Measurements from ENCODE around the gene CENPX.
A peak's percentile ranks its signal among the peaks of the same experiment; 100 is the strongest.
"Not testable (repeated sequence)": the region's sequence is repeated elsewhere in the genome, so short reads cannot be mapped to it uniquely, and the experiment has no call there.

Gene CENPX

DNA sequence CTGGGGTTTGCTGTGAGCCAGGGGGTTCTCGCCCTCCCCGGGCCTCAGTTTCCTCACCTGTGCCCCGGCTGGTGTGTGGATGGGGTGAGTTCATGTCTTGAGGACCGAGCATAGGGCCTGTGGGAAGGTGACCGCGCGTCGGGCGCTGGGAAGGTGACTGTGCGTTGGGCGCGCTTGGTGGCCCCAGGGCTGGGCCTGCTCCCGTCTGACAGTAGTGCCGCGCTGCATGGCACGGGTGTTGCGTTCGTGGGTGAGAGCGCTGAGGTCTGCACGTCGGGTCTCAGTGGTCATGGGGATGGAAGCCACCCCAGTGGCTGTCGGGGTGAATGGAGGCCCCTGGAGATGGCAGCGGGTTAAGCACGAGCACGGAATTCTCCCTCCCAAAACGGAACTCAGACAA, 36.1 kb downstream of the CENPX start:
- DNase-seq (ENCODE audit: extremely low spot score, insufficient read length, low read depth) = no peak
- no peak for FAIRE-seq

DNA sequence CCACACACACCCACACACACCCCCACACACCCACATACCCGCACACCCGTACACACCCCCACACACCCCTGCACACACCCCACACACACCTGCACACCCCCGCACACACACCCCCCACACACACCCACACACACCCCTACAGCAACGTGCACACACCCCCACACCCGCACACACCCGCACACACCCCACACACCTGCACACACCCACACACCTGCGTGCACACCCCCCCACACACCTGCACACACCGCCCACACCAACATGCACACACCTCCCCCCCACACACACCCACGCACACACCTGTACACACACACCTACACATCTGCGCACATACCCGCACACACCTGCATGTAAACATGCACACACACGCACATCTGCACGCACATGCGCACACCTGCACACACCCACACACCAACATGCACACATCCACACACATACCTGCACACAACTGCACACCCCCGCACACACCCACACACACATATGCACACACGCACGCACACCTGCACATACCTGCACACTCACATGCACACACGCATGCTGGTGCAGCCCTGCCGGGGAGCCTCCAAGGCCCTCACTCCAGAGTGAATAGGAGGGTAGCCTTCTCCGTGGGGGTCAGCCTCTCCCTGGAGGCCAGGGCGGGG, 37.8 kb downstream of the CENPX start:
- FAIRE-seq (no peak), DNase-seq (ENCODE audit: extremely low spot score, insufficient read length, low read depth) (no peak)

DNA sequence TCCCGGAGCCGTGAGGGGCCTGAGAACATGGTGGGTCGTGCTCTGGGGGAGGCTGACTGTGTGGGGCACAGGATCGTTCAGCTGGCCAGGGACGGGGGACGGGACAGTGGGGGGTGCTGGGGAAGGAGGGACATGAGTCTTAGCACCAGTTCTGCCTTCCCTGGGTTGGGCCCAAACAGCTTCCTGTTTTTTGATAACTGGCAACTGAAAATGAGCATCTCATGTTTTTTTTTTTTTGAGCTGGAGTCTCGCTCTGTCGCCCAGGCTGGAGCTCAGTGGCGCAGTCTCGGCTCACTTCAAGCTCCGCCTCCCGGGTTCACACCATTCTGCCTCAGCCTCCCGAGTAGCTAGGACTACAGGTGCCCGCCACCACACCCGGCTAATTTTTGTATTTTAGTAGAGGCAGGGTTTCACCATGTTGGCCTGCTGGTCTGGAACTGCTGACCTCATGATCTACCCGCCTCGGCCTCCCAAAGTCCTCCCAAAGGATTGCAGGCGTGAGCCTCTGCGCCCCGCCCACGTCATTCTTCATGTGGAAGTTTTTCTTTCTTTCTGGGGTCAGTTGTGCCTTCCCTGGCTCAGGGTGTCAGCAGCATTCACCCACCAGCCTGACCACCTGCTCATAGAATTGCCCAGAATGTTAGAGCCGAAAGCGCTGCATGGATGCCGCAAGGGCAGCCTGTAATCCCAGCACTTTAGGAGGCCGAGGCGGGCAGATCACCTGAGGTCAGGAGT, 38.9 kb downstream of the CENPX start:
- FAIRE-seq (no peak), DNase-seq (ENCODE audit: extremely low spot score, insufficient read length, low read depth) (no peak)

DNA sequence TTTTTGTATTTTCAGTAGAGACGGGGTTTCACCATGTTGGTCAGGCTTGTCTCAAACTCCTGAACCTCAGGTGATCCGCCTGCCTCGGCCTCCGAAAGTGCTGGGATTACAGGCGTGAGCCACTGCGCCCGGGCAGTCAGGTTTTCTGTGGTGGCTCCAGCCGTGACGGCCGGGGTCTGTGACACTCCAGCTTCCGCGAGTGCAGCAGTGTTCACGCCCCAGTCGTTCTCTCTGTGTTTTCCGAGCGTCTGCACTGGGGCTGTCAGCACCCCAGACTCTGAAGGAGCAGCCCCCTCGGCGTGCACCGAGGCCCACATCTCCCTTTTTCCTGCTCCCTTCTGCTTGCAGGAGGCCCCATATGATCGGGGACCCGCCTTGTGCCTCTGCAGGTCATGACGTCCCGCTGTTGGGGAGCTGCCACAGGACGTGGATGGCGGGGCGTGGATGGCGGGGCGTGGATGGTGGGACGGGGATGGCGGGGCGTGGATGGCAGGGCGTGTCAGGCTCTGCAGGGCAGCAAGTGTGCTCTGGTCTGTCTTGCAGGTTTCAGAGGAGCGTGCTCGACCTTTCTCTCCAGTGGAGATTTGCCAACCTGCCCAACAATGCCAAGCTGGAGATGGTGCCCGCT, 39.6 kb downstream of the CENPX start:
- FAIRE-seq (no peak), DNase-seq (ENCODE audit: extremely low spot score, insufficient read length, low read depth) (no peak)

DNA sequence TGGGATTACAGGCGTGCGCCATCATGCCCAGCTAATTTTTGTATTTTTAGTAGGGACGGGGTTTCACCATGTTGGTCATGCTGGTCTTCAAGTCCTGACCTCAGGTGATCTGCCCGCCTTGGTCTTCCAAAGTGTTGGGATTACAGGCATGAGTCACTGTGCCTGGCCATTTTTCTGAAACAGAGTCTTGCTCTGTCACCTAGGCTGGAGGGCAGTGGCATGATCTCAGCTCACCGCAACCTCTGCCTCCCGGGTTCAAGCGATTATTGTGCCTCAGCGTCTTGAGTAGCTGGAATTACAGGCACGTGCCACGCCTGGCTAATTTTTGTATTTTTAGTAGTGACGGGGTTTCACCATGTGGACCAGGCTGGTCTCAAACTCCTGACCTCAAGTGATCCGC, 41.2 kb downstream of the CENPX start:
- not testable (repeated sequence) for FAIRE-seq

DNA sequence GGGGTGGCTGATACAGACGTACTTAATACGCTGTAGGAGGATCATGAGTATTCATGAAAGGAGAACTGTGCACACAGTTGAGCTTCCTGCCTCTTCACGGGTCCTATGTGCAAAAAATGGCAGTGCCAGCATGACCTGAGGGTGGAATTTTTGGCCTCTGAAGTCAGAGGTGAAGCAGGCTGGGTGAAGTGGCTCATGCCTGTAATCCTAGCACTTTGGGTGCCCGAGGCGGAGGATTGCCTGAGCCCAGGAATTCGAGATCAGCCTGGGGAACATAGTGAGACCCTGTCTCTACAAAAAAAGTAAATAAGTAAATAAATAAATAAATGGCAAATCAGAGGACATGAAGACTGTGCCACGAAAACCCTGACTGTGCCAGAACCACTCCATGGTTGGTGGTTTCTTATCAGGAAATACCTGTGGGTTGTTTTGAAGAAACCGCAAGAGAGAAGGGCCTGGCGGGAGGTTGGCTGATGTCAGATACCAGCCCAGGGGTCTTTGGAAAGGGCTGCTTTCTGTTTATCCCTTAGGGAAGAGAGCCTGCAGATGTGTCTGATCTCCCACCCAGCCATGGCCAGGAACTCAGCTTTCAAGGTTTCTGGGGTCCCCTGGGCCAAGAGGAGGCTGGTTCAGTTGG, 41.9 kb downstream of the CENPX start:
- no peak for DNase-seq (ENCODE audit: extremely low spot score, insufficient read length, low read depth)
- no peak for FAIRE-seq

More for the DNA sequence above, 41.2 kb downstream of the CENPX start:
- DNase-seq (ENCODE audit: extremely low spot score, insufficient read length, low read depth) = not testable (repeated sequence)

DNA sequence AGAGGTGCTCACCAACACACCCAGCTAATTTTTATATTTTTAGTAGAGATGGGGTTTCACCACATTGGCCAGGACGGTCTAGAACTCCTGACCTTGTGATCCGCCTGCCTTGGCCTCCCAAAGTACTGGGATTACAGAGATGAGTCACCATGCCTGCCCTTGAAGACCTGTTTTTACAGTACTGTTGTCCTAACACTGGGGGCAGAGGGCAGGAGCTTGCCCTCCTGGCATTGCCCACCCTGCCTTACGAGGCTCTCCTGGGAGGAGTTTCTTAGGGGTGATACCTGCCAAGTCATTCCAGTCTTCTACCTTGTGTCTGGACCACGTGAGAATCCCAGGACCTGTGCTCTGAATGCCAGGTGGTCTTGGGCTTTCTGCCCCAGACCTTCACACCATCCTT, 42.6 kb downstream of the CENPX start:
- DNase-seq (ENCODE audit: extremely low spot score, insufficient read length, low read depth) = no peak
- no peak for FAIRE-seq

DNA sequence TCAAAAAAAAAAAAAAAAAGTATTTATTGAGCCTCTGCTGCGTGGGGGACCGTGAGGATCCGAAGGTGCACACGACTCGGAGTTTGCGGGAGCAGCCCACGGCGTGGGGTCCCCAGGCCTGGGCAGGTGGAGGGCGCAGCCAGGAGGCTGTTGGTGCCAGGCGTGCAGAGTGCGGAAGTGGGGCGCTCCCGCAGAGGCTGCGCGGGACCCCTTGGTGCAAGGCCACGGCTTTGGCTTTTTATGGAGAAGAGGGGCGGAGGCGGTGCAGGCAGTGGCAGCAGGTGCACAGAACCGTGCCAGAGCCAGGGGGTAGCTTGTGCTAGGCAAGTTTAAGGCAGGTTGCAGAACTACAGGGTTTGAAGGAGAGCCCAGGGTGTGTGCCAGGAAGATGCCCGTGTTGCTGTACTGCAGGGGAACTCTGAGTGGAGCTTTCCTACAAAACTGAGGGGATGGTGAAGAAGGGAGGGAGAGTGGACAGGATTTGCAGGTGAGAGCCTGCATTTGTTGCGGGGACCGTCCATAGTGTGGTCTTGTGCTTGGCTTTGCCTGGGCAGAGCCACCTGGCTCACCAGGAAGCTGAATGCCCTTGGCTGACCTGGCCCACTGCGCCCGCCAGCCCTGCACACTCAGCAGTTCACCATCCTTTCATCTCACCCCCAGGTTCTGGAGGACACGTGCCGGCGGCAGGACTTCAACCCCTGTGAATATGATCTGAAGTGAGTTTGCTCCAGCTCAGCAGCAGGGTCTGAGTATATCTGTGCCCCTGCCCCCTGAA, 44.0 kb downstream of the CENPX start:
- DNase-seq (ENCODE audit: extremely low spot score, insufficient read length, low read depth) = no peak
- FAIRE-seq = no peak

DNA sequence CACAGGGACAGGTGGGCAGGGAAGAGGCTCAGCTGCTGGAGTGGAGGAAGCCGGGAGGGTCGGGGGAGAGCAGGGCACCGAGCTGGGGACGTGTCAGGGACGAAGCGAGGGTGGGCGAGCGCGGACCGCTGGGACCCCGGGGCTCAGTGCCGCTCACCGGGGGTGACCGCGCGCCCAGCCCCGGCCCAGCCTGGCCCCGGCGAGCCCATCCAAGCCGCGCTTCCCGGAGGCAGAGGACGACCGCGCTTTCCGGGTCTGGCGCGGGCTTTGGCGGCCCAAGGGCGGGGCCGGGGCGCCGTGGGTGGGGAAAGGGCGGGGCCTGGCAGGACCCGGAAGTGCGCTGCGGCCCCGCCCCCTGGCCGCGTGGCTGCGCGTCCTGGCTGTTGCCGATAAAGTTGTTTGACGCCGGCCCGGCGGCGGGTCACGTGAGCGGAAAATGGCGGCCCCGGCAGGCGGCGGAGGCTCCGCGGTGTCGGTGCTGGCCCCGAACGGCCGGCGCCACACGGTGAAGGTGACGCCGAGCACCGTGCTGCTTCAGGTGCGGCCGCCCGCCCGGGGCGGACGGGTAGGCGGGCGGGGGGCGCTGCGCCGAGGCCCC, 45.4 kb downstream of the CENPX start, which contains the start of gene ASPSCR1:
TSS of gene ASPSCR1 (plus strand) at position 419 of the 598 bp plus-strand sequence. CDS start at position 437, 18 bp downstream.
- FAIRE-seq = peak; percentile 82
- DNase-seq (ENCODE audit: extremely low spot score, insufficient read length, low read depth) = peak; percentile 88

DNA sequence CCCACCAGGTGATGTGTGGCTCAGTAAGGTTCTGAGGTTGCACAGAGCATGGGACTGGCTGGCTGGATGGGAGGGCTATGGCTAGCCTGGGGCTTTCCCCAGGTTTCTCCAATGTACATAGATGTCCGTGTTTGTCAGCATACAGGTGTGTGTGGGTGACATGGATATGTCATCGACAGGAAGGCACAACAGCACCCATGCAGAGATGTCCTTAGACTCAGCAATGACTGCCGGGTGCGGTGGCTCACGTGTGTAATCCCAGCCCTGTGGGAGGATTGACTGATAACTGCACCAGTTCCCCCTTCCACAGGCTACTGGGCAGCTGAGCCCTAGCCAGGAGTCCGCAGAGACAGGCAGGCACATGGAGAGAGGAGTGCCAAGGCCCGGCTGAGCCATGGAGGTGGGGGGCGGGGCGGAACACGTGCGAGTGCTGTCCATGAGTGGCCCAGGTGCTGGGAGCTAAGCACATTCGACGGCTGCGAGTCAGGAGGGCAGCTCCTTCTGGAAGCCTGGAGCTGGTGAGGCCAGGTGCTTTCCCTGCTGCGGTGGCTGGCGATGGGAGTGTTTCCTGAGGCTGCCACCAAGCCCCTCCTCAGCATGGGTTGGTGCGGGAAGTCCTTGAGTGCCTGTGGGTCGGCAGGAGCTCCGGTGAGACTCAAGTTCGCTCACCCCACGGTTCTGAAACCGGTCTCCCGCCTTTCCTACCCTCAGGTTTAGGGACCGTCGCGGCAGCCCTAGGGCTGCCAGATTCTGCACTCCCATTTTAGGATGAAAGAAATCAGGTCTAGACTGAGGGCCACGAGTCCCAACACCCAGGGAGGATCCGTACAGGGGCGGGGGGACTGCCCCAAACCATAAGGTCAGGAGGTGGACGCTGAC, 46.1 kb downstream of the CENPX start:
- DNase-seq (ENCODE audit: extremely low spot score, insufficient read length, low read depth) = no peak
- FAIRE-seq = no peak

DNA sequence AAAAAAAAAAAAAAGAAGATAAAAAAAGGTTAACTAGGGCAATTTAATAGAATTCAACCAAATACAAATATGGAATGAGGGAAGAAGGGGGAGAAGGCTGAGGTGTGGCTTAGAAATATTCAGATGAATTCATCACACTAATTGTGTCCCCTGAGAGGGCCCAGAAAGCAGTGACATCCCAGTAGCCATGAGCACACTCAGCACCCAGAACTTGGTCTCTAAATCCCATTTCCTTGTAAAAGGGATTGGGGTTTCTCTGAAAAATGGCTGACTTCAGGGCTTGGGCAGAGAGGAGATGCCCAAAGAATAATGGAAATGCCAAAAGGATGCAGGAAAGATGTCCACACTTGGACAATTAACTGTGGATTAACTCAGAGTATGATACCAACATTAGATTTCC, 49.2 kb downstream of the CENPX start:
- FAIRE-seq (no peak), DNase-seq (ENCODE audit: extremely low spot score, insufficient read length, low read depth) (no peak)

DNA sequence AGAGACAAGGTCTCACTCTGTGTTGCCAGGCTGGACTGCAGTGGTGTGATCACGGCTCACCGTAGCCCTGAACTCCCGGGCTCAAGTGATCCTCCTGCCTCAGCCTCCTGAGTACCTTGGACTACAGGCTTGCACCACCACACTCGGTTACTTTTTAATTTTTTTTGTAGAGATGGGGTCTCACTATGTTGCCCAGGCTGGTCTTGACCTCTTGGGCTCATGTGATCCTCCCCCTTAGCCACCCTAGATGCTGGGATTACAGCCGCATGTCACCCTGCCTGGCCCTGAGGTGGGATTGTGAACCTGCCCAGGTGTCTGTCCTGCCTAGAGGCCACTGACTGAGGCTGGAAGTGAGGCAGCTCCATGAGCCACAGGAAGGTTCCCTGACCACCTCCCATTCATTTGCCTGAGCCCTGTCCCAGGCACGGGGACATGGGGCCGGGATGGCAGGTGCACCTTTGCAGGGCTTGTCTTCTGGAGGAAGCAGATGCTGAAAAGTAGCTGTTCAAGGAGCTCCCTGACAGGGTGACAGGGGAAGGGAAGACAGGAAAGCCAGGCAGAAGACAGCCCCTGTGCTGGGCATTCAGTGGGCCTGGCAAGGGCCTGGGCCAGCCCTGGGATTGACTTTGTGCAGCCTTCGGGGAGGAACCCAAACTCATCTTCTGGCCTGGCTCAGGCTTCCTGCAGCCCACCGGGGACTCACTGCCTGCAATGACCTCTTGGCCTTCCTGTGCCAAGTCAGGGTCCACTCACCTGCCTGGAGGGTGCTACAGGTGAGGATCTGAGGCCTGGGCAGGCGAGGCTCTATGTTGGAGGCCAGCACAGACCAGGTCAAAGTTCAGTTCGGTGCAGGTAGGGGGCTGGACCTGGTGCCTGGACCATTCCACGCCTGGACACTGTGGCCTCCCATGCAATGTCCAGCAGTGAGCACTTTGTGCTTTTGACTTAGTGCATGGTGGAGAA, 53.5 kb downstream of the CENPX start:
- FAIRE-seq (no peak), DNase-seq (ENCODE audit: extremely low spot score, insufficient read length, low read depth) (no peak)

Data from GM18507 (cell line).